ENCODE measurements around the gene CDH11. TPM values are rescaled to one million over a fixed set of nuclear protein-coding genes. Genes with fewer than 3 reads are reported as not detected.

Gene CDH11
- polyA plus RNA-seq, 4 donors = 0.22 to 25.1 (median 1.6) TPM

- Histone ChIP-seq H3K27ac (ENCODE audit: low read depth in 1 of 3, low read length in 2 of 3) (no peak overlapping the region), H3K36me3 (ENCODE audit: control insufficient read depth in 3 of 3, insufficient read depth in 2 of 3, low read depth in 1 of 3, low read length in 3 of 3) (peaks cover 0 to 4% (median 0%) of the 10 kb centered on the region in 3 donors), H3K4me1 (ENCODE audit: control insufficient read depth in 3 of 3, insufficient read depth in 2 of 3, low read depth in 1 of 3, low read length in 2 of 3) (no peaks in the 10 kb centered on the region), H3K27me3 (ENCODE audit: control insufficient read depth in 3 of 3, insufficient read depth in 3 of 3, low read length in 3 of 3) (no peaks in the 10 kb centered on the region), H3K9me3 (ENCODE audit: control insufficient read depth in 2 of 2, insufficient read depth in 1 of 2, low read depth in 1 of 2, low read length in 1 of 2) (no peaks in the 10 kb centered on the region), H3K4me3 (ENCODE audit: low read depth in 1 of 3, low read length in 3 of 3) (no peak overlapping the region)
- 95 to 97% (median 96%) methylated on average over 25 of the region's 25 CpGs for WGBS, 3 donors
- FAIRE-seq (no peak), DNase-seq (no peak)
Measured at GRCh38 chr16:64950731-64951130, 171.1 kb downstream of the CDH11 start.

- H3K4me1 ChIP-seq (ENCODE audit: control insufficient read depth in 3 of 3, insufficient read depth in 2 of 3, low read depth in 1 of 3, low read length in 2 of 3) = no peaks in the 10 kb centered on the region
- FAIRE-seq (no peak), DNase-seq (no peak)
- WGBS, 3 donors = 68 to 82% (median 71%) methylated on average over 7 of the region's 7 CpGs
- H3K36me3 ChIP-seq (ENCODE audit: control insufficient read depth in 3 of 3, insufficient read depth in 2 of 3, low read depth in 1 of 3, low read length in 3 of 3) = peaks cover 0 to 4% (median 0%) of the 10 kb centered on the region in 3 donors
- no peaks in the 10 kb centered on the region for H3K27me3 ChIP-seq (ENCODE audit: control insufficient read depth in 3 of 3, insufficient read depth in 3 of 3, low read length in 3 of 3)
- H3K27ac ChIP-seq (ENCODE audit: low read depth in 1 of 3, low read length in 2 of 3) = no peak overlapping the region
- no peak overlapping the region for H3K4me3 ChIP-seq (ENCODE audit: low read depth in 1 of 3, low read length in 3 of 3)
- no peaks in the 10 kb centered on the region for H3K9me3 ChIP-seq (ENCODE audit: control insufficient read depth in 2 of 2, insufficient read depth in 1 of 2, low read depth in 1 of 2, low read length in 1 of 2)
Measured at GRCh38 chr16:64950262-64950661, 171.6 kb downstream of the CDH11 start.

- no peaks in the 10 kb centered on the region for H3K4me1 ChIP-seq (ENCODE audit: control insufficient read depth in 3 of 3, insufficient read depth in 2 of 3, low read depth in 1 of 3, low read length in 2 of 3)
- H3K27me3 ChIP-seq (ENCODE audit: control insufficient read depth in 3 of 3, insufficient read depth in 3 of 3, low read length in 3 of 3) = no peaks in the 10 kb centered on the region
- DNase-seq (no peak), FAIRE-seq (no peak)
- H3K4me3 ChIP-seq (ENCODE audit: low read depth in 1 of 3, low read length in 3 of 3) = no peak overlapping the region
- WGBS, 3 donors = 25 to 54% (median 33%) methylated on average over 1 of the region's 1 CpG
- peaks cover 0 to 4% (median 0%) of the 10 kb centered on the region in 3 donors for H3K36me3 ChIP-seq (ENCODE audit: control insufficient read depth in 3 of 3, insufficient read depth in 2 of 3, low read depth in 1 of 3, low read length in 3 of 3)
- H3K9me3 ChIP-seq (ENCODE audit: control insufficient read depth in 2 of 2, insufficient read depth in 1 of 2, low read depth in 1 of 2, low read length in 1 of 2) = peaks cover 0 to 3% of the 10 kb centered on the region in 2 donors
- H3K27ac ChIP-seq (ENCODE audit: low read depth in 1 of 3, low read length in 2 of 3) = no peak overlapping the region
Measured at GRCh38 chr16:64948056-64948455, 173.8 kb downstream of the CDH11 start.

- DNase-seq = no peak
- Histone ChIP-seq H3K27me3 (ENCODE audit: control insufficient read depth in 3 of 3, insufficient read depth in 3 of 3, low read length in 3 of 3) (no peaks in the 10 kb centered on the region), H3K27ac (ENCODE audit: low read depth in 1 of 3, low read length in 2 of 3) (no peak overlapping the region), H3K36me3 (ENCODE audit: control insufficient read depth in 3 of 3, insufficient read depth in 2 of 3, low read depth in 1 of 3, low read length in 3 of 3) (peaks cover 0 to 4% (median 0%) of the 10 kb centered on the region in 3 donors), H3K9me3 (ENCODE audit: control insufficient read depth in 2 of 2, insufficient read depth in 1 of 2, low read depth in 1 of 2, low read length in 1 of 2) (peaks cover 0 to 3% of the 10 kb centered on the region in 2 donors), H3K4me3 (ENCODE audit: low read depth in 1 of 3, low read length in 3 of 3) (no peak overlapping the region), H3K4me1 (ENCODE audit: control insufficient read depth in 3 of 3, insufficient read depth in 2 of 3, low read depth in 1 of 3, low read length in 2 of 3) (no peaks in the 10 kb centered on the region)
- WGBS, 3 donors = 81 to 88% (median 84%) methylated on average over 12 of the region's 12 CpGs
- no peak for FAIRE-seq
Measured at GRCh38 chr16:64947651-64948050, 174.2 kb downstream of the CDH11 start.

- DNase-seq (no peak), FAIRE-seq (no peak)
- H3K27me3 ChIP-seq (ENCODE audit: control insufficient read depth in 3 of 3, insufficient read depth in 3 of 3, low read length in 3 of 3) = no peaks in the 10 kb centered on the region
- no peak overlapping the region for H3K4me3 ChIP-seq (ENCODE audit: low read depth in 1 of 3, low read length in 3 of 3)
- H3K36me3 ChIP-seq (ENCODE audit: control insufficient read depth in 3 of 3, insufficient read depth in 2 of 3, low read depth in 1 of 3, low read length in 3 of 3) = no peaks in the 10 kb centered on the region
- H3K9me3 ChIP-seq (ENCODE audit: control insufficient read depth in 2 of 2, insufficient read depth in 1 of 2, low read depth in 1 of 2, low read length in 1 of 2) = no peaks in the 10 kb centered on the region
- 39 to 55% (median 44%) methylated on average over 2 of the region's 2 CpGs for WGBS, 3 donors
- no peak overlapping the region for H3K27ac ChIP-seq (ENCODE audit: low read depth in 1 of 3, low read length in 2 of 3)
- no peaks in the 10 kb centered on the region for H3K4me1 ChIP-seq (ENCODE audit: control insufficient read depth in 3 of 3, insufficient read depth in 2 of 3, low read depth in 1 of 3, low read length in 2 of 3)
Measured at GRCh38 chr16:64933885-64934284, 188.0 kb downstream of the CDH11 start.

- H3K4me3 ChIP-seq (ENCODE audit: low read depth in 1 of 3, low read length in 3 of 3) = no peak overlapping the region
- no peaks in the 10 kb centered on the region for H3K27me3 ChIP-seq (ENCODE audit: control insufficient read depth in 3 of 3, insufficient read depth in 3 of 3, low read length in 3 of 3)
- DNase-seq (no peak), FAIRE-seq (no peak)
- no peak overlapping the region for H3K27ac ChIP-seq (ENCODE audit: low read depth in 1 of 3, low read length in 2 of 3)
- WGBS, 3 donors = 78 to 96% (median 90%) methylated on average over 4 of the region's 4 CpGs
- H3K9me3 ChIP-seq (ENCODE audit: control insufficient read depth in 2 of 2, insufficient read depth in 1 of 2, low read depth in 1 of 2, low read length in 1 of 2) = no peaks in the 10 kb centered on the region
- H3K36me3 ChIP-seq (ENCODE audit: control insufficient read depth in 3 of 3, insufficient read depth in 2 of 3, low read depth in 1 of 3, low read length in 3 of 3) = no peaks in the 10 kb centered on the region
- H3K4me1 ChIP-seq (ENCODE audit: control insufficient read depth in 3 of 3, insufficient read depth in 2 of 3, low read depth in 1 of 3, low read length in 2 of 3) = no peaks in the 10 kb centered on the region
Measured at GRCh38 chr16:64926476-64926875, 195.4 kb downstream of the CDH11 start.

- H3K36me3 ChIP-seq (ENCODE audit: control insufficient read depth in 3 of 3, insufficient read depth in 2 of 3, low read depth in 1 of 3, low read length in 3 of 3) = no peaks in the 10 kb centered on the region
- H3K27ac ChIP-seq (ENCODE audit: low read depth in 1 of 3, low read length in 2 of 3) = no peak overlapping the region
- no peak overlapping the region for H3K4me3 ChIP-seq (ENCODE audit: low read depth in 1 of 3, low read length in 3 of 3)
- H3K27me3 ChIP-seq (ENCODE audit: control insufficient read depth in 3 of 3, insufficient read depth in 3 of 3, low read length in 3 of 3) = no peaks in the 10 kb centered on the region
- H3K4me1 ChIP-seq (ENCODE audit: control insufficient read depth in 3 of 3, insufficient read depth in 2 of 3, low read depth in 1 of 3, low read length in 2 of 3) = no peaks in the 10 kb centered on the region
- no peak for DNase-seq
- no peaks in the 10 kb centered on the region for H3K9me3 ChIP-seq (ENCODE audit: control insufficient read depth in 2 of 2, insufficient read depth in 1 of 2, low read depth in 1 of 2, low read length in 1 of 2)
- FAIRE-seq = no peak
Measured at GRCh38 chr16:64925166-64925565, 196.7 kb downstream of the CDH11 start.

- Histone ChIP-seq H3K36me3 (ENCODE audit: control insufficient read depth in 3 of 3, insufficient read depth in 2 of 3, low read depth in 1 of 3, low read length in 3 of 3) (no peaks in the 10 kb centered on the region), H3K27ac (ENCODE audit: low read depth in 1 of 3, low read length in 2 of 3) (no peak overlapping the region), H3K9me3 (ENCODE audit: control insufficient read depth in 2 of 2, insufficient read depth in 1 of 2, low read depth in 1 of 2, low read length in 1 of 2) (no peaks in the 10 kb centered on the region), H3K4me1 (ENCODE audit: control insufficient read depth in 3 of 3, insufficient read depth in 2 of 3, low read depth in 1 of 3, low read length in 2 of 3) (no peaks in the 10 kb centered on the region), H3K4me3 (ENCODE audit: low read depth in 1 of 3, low read length in 3 of 3) (no peak overlapping the region), H3K27me3 (ENCODE audit: control insufficient read depth in 3 of 3, insufficient read depth in 3 of 3, low read length in 3 of 3) (no peaks in the 10 kb centered on the region)
- no peak for DNase-seq
- 68 to 80% (median 75%) methylated on average over 2 of the region's 2 CpGs for WGBS, 3 donors
- FAIRE-seq = no peak
Measured at GRCh38 chr16:64924086-64924485, 197.8 kb downstream of the CDH11 start.

- DNase-seq (no peak), FAIRE-seq (no peak)
- H3K9me3 ChIP-seq (ENCODE audit: control insufficient read depth in 2 of 2, insufficient read depth in 1 of 2, low read depth in 1 of 2, low read length in 1 of 2) = no peaks in the 10 kb centered on the region
- no peaks in the 10 kb centered on the region for H3K36me3 ChIP-seq (ENCODE audit: control insufficient read depth in 3 of 3, insufficient read depth in 2 of 3, low read depth in 1 of 3, low read length in 3 of 3)
- 63 to 81% (median 70%) methylated on average over 2 of the region's 2 CpGs for WGBS, 3 donors
- no peak overlapping the region for H3K4me3 ChIP-seq (ENCODE audit: low read depth in 1 of 3, low read length in 3 of 3)
- no peaks in the 10 kb centered on the region for H3K4me1 ChIP-seq (ENCODE audit: control insufficient read depth in 3 of 3, insufficient read depth in 2 of 3, low read depth in 1 of 3, low read length in 2 of 3)
- H3K27me3 ChIP-seq (ENCODE audit: control insufficient read depth in 3 of 3, insufficient read depth in 3 of 3, low read length in 3 of 3) = no peaks in the 10 kb centered on the region
- no peak overlapping the region for H3K27ac ChIP-seq (ENCODE audit: low read depth in 1 of 3, low read length in 2 of 3)
Measured at GRCh38 chr16:64919929-64920607, 201.8 kb downstream of the CDH11 start.

Measured in small intestine (tissue), 7 donors.